Right lobe of liver (tissue), 4 donors: ENCODE results near the gene TNPO1.
A peak's percentile ranks its signal among the peaks of the same experiment; 100 is the strongest.

Experiments
- CTCF ChIP-seq, 4 donors: fragments of 200-600 bp in 3 of 4; fragments of 450-650 bp in 1 of 4; IDR thresholded peaks; one replicate each; pipeline versions ENCODE4 v1.5.1 to v1.8.0; 2016 to 2022; ENCODE audit warnings: antibody characterized with exemption in 4 of 4, mild to moderate bottlenecking in 2 of 4
- POLR2A ChIP-seq: fragments of 450-650 bp; IDR thresholded peaks from one replicate; pipeline ENCODE4 v1.6.1; 2017; ENCODE audit warnings: antibody characterized with exemption, mild to moderate bottlenecking
- donor health status: DM: no; HTN: no; CAD: no.
- donor health status: DM: no; HTN: no; CAD: no.
- donor health status: DM: no; HTN: yes; CAD: no.

- TF ChIP-seq CTCF (IDR thresholded peaks at IDR 0.05) (peak; percentile 45 to 56 (median 50)), POLR2A (no peak)
Measured at GRCh38 chr5:72818866-72819534, 2.5 kb downstream of the TNPO1 start.
